Measurements from ENCODE around the gene RNF144A.
"Not testable (repeated sequence)": the region's sequence is repeated elsewhere in the genome, so short reads cannot be mapped to it uniquely, and the experiment has no call there.

Gene RNF144A

DNA sequence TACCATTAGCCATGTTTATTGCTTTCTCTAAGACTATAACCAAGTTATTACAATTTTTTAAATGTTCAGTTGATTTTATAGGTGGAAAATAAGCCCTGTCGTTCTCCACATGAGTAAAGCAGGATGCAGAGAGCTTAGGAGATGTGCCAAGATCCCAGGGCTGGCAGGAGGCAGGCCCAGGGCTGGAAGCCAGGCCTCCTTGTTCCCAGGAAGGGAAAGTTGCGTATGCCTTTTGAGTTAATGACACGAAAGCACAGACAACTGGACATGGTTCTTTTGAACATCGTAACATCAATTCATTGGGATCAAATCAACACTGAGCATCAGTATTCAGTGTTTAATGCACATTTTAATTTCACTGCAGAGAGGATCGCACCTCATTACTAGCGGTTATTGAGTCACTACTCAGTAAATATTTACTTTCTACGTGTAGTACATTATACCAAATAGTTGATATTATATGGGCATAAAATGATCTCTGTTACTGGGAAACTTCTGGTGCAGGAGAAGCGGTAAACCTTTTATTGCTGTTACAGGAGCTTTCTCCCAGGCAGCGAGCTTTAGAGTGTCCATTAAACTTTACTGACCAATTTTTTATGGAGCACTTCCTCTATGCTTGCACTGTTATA, 60.0 kb downstream of the RNF144A start:
- DNase-seq: no peak

DNA sequence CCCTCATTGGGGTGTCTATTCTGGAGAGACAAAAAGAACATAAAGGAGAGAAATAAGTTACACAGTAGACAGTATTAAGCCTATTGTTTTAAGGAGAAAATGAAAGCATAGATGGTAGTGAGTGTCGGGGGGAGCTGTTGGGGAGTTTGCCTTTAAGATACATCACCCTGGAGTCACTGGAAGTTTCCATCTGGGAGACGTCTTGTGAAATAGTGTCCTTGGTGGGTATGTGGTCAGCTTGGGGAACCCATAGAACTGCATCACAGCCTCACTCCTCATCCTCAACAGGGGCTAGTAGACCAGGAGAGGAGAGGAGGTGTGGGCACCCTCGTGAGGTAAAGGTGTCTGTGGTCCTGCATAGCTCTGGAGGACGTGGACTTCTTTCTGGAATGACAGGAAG, 60.6 kb downstream of the RNF144A start:
- DNase-seq: no peak

DNA sequence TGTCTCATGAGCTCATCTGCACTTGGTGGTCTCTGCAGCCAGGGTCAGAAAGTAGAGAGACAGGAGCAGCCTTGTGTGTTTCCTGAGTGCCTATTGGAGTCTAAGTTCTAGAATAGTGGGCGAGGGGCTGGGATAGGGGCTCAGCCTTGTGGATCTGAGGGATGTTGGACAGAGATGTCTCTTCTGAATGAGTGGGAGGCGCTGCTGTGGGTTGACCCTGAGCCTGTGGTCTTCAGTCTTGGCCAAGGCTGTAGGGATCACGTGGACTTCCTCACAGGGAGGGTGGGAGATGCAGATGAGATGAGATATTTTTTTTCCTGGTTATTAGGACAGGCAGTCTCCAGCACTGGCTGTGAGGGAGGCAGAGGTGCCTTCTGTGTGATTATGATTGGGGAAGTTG, 61.8 kb downstream of the RNF144A start:
- DNase-seq: no peak

DNA sequence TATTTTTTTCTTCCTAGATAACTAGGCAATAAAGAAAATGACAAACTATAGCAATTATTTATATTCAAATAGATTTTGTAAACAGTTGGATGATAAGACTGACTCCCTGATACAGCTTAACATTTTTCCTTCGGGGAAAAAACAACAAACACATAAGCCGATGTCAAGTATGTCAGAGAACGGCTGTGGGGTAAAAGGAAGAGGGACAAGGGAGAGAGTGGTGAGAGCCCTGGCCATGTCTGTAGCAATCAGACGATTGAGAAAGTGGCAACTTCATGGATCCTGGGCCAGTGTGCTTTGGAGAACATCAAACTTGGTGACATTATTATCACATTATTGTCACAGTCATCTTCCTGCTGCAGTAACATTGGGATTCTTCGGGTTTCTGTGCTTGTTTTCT, 65.2 kb downstream of the RNF144A start:
- DNase-seq: no peak

DNA sequence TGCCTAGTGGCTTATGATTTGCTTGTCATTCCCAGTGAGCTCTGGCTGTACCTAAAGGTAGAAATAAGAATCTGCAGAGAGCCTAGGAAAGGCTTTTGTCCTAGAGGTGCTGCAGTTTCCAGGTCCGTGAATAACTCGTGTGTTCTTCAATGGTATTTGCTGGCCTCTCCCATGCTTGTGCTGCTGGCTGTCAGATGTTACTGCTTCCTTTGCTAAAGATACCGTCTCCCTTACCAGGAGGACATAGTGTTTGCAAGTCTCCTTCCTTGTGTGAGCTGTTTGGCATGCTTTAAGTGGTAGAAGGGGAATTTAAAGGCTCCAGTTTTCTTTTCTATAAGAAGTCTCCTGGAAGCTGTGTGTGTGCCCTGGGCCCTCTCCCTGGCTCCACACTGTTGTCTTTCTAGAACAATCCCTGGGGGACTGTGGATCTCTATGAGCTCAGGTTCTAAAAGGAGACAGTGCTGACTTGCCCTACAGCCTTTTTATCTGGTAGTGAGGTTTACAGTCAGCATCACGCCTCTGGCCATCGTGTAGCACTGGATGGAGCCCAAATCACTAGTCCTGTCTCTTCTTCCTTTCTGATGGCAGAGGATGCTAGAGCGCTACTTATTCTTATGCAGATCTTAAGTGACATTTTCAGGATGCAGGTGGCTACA, 65.8 kb downstream of the RNF144A start:
- no peak for DNase-seq

DNA sequence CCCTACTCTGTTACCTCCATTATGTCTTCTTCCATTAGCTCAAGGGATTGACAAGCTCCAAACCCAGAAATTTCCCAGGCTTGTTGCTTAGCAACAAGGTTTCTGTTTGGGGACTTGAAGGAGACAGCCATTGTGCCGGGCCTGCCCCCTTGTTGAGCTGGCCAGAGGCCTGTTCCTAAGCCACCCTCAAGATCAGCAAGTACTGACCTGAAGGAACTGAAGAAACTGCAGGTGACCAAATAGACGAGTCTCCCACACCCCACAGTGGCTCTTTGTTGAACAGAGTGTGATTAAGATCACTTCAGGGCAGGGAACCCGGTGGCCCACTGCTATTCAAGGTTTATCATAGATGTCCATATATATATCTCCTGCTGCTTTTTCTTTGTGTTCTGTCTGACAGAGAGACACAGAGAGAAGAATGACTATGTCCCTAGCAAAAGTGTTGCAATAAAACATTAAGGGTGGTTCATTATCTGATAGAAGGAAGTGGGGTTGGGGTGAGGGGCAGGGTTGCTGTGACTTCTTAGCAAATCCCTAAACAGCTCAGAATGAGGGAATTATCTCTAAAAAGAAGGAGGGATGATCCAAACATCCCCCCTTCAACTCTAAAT, 69.2 kb downstream of the RNF144A start:
- DNase-seq: no peak

DNA sequence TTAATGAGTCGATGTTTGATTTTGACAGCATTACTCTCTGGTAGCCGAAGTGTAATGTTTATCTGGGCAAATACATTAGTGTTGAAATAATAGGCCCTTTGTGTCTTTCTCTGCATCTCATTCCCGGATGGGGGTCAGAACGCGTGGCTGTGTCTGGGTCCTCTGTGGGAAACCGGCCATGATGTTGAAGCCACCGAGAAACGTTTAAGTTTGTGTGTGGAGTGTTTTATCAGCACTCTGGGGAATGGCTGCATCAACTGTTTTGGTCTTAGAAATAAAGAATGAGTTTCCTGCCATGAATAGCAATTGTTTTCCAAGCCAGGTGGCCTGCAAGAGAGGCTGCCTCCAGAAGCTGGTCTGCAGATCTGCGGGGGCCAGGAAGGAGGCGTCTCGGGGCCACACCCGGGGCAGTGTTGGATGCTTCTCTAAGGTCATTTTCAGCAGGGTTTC, 69.7 kb downstream of the RNF144A start:
- DNase-seq: no peak

DNA sequence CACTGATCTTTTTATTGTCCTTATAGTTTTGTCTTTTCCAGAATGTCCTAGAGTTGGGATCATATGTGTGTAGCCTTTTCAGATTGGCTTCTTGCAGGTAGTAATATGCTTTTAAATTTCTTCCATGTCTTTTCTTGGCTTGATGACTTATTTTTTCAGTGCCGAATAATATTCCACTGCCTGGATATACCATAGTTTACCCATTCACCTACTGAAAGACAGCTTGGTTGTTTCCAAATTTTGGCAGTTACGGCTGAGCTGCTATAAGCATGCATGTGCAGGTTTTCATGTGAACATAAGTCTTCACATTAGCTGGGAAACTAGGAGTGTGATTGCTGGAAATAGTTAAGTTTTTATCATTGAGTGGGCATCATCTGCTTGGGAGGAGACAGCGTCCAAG, 73.7 kb downstream of the RNF144A start:
- DNase-seq: no peak

DNA sequence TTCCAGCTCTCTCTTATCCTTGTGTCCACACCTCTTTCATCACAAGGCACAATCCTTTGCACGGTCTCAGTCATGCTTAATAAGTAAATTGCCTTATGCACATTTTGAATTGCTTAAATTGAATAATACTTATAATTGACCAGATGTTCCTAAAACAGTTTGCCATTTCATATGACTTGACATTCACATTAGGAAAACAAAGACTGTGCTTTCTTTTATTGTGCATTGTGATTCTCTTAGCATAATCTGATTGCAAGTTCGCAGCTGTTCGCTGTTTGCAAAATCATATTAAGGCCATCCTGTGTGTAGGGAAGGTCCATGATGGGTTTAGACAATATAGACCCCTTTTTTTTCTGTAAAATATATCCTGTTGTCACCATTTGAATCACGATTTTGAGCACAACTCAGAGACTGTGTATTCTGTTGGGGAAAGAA, 75.6 kb downstream of the RNF144A start:
- DNase-seq: no peak

DNA sequence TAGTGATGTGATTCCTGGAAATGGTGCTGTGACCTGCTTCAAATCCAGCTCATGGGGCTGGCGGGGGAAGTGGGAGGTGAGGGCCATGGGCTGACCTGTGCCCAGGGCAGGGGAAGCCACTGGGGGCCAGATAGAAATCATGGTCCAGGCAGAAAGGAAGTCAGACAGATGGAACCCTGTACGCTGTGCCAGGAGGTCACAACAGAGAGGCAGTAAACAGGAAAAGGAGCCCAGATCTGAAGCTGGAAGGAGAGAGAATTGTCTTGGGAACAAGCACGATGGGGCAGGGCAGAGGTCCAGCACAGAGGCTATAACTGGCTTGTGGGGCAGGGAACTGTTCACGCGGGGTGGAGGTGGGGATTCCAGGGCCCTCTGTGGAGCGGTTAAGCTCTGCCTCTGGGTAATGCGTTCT, 76.0 kb downstream of the RNF144A start:
- no peak for DNase-seq

DNA sequence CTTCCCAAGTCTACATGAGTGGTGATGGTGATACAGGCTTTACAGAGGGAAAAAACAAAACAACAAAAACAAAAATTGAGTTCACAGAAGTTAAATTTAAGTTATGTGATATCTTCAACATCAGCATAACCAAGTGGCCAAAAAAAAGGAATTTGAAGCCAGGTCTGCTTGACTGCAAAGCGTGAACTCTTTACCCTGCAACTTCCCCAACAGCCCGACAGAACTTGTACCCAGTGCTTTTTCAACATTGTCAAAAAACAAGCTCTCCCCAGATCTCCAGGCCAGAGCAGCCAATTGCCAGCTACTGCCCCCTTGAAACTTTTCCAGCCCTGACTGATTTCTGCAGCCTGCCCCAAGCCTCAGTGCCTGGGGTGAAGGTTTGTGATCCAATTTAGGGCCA, 76.7 kb downstream of the RNF144A start:
- no peak for DNase-seq

DNA sequence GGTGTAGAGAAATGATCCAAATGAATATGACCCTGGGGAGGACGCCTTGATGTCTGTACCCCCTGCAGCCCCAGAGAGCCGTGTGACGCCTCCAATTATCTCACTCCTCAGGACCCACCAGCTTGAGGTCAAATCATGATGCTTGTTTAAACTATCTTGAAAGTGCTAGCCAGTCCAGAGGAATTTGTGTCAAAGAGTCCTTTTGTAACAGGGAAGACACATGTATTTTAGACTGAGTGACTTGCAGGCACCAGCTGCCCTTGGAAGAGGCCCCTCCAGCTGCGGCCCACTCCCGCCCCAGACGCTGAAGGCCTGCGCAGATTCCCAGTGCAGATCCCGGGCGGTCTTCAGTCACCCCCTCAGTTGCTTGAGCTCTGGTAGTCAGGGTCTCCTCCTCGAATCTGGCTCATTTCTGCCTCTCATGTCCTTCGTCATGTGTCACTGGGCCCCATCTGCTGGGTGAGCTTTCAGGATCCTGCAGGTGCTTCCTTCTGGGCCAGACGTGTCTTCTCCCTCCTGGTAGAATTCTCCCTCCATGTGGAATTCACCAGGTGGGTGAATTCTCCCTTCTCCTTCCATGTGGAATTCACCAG, 77.4 kb downstream of the RNF144A start:
- DNase-seq: no peak

DNA sequence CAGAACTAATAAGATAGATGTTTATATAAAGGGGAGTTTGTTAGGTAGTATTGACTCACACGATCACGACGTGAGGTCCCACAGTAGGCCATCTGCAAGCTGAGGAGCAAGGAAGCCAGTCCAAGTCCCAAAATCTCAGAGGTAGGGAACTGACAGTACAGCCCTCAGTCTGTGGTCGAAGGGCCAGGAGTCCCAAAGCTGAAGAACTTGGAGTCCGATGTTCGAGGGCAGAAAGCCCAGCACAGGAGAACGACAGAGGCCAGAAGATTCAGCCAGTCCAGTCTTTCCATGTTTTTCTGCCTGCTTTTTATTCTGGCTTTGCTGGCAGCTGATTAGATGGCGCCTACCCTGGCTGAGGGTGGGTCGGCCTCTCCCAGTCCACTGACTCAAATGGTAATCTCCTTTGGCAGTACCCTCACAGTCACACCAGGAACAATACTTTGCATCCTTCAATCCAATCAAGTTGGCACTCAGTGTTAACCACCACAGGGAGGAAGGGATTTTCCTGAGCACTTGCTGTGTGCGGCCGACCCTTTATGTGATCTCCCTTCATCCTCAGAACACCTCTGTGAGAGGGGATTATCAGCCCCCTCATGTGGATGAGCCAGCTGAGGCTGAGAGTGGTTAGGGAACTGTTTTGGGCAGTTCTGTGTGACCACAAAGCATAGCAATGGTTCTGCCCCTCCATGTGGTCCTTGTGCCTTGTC, 78.3 kb downstream of the RNF144A start:
- DNase-seq: no peak

DNA sequence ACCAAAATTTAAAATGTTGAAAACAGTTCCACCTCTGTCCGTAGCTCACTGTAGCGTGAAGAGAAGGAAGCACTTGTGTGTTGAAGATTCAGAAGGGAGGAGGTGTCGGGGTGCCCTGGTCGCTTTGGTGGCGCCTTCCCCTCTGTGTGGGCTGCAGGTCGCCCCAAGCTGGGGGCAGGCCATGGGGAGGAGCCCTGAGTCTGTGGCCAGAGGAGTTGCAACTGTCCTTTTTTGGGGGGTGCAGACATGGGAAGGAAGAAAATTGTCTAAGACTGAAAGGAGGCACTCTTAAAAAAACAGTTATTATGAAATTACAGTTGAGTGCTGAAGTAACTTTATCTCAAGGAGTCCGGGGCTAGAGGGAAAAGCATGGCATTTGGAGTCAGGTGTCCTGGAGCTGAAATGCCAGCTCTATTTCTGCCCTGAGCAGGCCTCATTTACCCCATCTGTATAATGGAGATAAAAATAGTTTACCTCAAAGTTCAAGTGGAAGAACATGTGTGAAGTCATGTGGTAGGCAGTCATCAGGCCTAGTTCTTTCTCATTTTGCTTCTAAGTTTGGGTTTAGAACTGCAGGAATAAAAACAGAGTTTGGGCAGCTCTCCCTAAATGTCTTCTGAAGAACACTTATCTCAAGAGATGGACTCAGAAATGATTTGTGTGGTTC, 82.1 kb downstream of the RNF144A start:
- DNase-seq: no peak

DNA sequence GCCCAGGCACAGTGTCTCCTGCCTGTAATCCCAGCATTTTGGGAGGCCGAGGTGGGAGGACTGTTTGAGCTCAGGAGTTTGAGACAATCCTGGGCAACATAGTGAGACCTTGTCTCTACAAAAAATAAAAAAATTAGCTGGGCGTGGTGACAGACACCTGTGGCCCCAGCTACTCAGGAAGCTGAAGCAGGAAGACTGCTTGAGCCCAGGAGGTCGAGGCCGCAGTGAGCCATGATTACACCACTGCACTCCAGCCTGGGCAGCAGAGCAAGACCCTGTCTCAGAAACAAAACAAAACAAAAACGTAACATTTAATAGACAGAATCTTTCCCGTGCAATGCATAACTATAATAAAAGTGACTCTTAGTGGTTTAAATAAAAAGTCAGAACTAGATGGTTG, 84.2 kb downstream of the RNF144A start:
- DNase-seq: not testable (repeated sequence)

DNA sequence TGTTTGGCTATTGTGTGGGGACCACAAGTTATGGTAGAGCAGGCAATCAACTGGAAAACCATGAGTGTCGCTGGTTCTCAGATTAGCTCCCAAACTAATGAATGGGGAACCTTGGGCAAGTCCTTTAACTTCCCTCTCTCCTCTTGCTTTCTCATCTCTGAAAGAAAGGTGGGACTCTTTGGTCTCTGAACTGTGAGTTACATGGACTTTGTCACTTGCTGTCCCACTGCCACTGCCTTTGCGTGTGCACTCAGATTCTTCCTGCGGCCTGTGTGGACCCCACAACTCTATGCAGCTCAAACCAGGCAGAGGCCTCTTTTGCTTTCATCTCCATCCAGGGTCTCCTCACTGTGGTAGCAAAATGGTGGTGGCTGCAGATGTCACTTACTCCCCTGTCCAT, 86.7 kb downstream of the RNF144A start:
- DNase-seq: no peak

DNA sequence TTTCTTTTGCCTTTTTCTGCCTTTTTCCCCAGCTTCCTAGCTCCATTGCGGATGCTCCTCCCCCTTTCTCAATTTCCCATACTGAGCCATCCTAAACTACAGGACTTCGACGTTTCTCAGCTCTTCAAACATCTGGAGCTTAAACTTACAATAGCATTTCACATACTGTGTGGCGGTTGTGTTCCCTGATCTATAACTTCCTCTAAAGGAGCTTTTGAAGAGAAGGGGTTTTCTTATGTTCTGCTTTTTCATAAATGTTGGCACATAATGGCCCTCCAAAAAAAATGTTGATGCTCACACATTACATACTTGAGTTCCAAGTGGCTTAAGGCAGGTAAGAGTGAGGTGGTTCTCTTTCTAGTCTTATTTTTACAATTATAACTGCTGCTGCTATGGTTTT, 87.4 kb downstream of the RNF144A start:
- no peak for DNase-seq

DNA sequence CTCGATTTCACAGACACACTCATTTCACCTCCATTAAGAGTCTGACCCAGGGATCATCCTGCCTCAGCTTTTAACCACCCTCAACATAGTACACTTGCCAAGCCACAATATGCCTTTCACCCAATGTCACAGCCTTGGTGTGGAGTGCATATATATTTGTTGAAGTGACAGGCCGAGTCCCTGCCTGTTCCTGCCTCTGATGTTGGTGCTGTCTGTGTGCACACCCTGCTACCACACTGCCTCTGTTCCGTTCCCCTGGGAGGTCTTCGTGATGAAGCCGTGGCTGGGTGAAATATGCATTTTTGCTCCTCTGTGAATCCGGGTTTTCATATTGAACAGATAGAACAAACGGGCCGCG, 90.3 kb downstream of the RNF144A start:
- no peak for DNase-seq

DNA sequence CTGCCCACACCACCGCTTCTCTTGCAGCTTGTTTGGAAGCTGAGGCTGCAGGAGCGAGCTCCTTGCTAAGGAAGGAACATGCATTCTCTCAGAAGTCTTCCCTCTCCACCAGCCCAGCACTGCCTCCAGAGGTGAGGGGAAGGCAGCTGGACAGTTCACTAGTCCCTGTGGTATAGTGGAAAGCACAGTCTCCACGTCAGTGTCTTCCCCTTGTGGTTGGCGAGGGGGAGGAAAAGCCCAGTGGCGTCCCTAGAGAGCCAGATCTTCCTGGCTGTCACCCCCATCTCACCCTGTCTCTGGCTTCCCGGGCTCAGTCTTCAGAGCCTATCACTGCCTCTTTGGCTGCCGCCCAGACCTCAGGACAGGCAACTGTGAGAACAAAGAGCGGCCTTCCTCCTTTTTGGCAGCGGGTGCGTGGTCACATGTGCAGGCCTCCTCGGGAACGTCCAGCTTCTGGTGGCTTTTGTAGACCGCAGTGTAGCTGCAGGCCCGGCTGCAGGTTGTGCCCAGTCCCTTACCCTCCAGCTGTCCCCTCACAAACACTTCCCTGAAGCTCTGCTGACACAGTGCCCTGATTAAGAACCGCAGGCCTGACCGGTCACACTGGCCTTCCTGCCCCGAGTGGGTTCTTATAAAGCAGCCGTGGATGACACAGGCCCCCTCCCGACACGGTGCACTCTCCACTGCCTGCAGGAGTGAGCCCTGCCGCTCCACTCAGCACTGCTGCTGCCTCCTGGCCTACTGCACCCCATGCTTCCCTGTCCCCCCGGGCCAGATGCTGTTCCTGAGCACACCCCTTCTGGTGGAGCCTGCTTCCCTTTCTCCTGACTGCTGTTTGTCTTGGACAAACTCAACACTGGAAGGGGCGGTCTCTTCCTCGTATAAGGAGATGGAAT, 90.9 kb downstream of the RNF144A start:
- no peak for DNase-seq

DNA sequence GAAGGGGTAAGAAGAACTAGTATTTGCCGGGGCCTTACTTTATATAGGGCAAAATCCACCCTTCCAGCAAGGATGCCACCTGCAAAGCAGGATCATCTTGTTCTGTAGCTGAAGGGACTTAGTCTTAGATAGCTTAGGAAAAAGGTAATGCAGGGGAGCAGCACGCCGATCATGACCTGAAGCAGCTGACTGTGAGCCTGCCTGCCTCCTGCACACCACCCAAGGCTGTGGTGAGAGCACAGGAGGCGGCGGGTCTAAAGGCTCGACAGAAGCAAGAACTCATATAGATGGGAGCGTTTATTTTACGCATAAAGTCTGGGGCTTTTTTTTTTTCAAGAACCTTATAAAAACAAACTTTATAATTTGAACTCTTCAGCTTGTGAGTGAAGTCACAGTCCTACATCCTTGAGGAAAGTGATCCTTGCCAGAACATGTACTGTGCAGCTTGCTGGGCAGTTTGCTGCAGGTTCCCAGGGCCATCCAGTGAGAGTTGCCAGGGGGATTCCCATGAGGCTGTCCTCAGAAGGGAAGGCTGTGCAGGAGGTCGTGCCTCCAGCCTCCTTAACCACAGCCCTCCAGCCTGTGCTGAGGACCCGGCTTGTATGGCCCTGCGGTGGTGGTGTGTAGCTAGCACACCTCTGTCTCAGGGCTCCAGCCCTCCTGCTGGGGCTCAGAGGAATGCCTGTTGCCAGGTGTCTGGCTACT, 92.1 kb downstream of the RNF144A start:
- DNase-seq: no peak

DNA sequence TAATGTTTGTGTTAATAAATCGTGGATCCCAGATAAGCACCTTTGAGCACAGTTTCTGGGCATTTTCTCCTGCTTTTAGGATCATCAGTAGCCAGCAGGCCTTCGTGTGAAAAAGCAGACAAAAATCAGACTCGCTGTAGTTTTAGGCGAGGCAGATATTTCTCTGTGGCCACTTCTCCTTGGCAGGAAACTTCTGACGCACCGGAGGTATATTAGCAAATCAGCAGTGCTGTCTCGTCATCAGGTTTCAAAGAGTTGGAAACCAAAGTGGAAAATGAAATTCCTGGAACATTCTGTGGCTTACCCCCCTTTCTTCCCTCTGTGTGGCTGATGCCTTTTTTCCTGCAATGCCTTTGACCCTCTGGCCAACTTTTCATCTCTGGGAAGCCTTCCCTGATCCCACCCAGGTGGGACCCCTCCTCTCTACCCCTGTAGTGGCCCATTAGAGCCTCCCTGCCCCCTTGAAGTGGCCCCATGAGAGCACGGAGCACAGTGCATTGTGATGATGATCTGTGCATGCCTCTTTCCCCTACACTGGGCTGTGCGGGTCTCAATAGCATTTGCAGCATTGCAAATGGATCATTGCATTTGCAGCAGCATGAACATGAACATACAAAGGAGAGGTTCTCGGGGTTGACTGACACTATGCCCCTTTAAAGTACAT, 93.3 kb downstream of the RNF144A start:
- no peak for DNase-seq

Measured in stimulated activated naive CD4-positive, alpha-beta T cell treated with Interleukin-2 at 50 U/mL for 16 hours (primary cell).